IPS-NIHi11 (cell line): ENCODE results near the gene GIT2.
"Not testable (repeated sequence)": the region's sequence is repeated elsewhere in the genome, so short reads cannot be mapped to it uniquely, and the experiment has no call there.

Experiments used
- DNase-seq: peaks from one replicate; pipeline ENCODE4 v3.0.0; 2012; ENCODE audit warnings: mixed read lengths, low spot score

The GIT2 gene

GRCh38 chr12:109944561-109945359 is 51.4 kb downstream of the GIT2 start:
- DNase-seq = peak; percentile 81

- DNase-seq = no peak
These were observed 52.4 kb downstream of the GIT2 start for GRCh38 chr12:109943811-109944210.

- no peak for DNase-seq
These were observed 55.7 kb downstream of the GIT2 start for GRCh38 chr12:109940339-109940923.

- no peak for DNase-seq
These were observed 56.7 kb downstream of the GIT2 start for GRCh38 chr12:109939504-109939903.

GRCh38 chr12:109938947-109939346 is 57.2 kb downstream of the GIT2 start:
- no peak for DNase-seq

GRCh38 chr12:109937371-109937770 is 58.8 kb downstream of the GIT2 start:
- DNase-seq = no peak

- no peak for DNase-seq
These were observed 62.1 kb downstream of the GIT2 start for GRCh38 chr12:109934026-109934425.

- no peak for DNase-seq
These were observed 63.2 kb downstream of the GIT2 start for GRCh38 chr12:109932878-109933503.

GRCh38 chr12:109931143-109931542 is 65.0 kb downstream of the GIT2 start:
- DNase-seq = no peak

- no peak for DNase-seq
These were observed 66.0 kb downstream of the GIT2 start for GRCh38 chr12:109930028-109930800.

GRCh38 chr12:109929326-109929725 is 66.8 kb downstream of the GIT2 start:
- DNase-seq = not testable (repeated sequence)

- DNase-seq = no peak
These were observed 68.0 kb downstream of the GIT2 start for GRCh38 chr12:109928058-109928656.

- peak; percentile 78 for DNase-seq
These were observed 68.5 kb downstream of the GIT2 start for GRCh38 chr12:109927622-109928021.

GRCh38 chr12:109926488-109927210 is 69.5 kb downstream of the GIT2 start:
- DNase-seq = no peak

- DNase-seq = no peak
These were observed 70.2 kb downstream of the GIT2 start for GRCh38 chr12:109926016-109926415.

- DNase-seq = no peak
These were observed 70.9 kb downstream of the GIT2 start for GRCh38 chr12:109925185-109925840.

- DNase-seq = no peak
These were observed 72.5 kb downstream of the GIT2 start for GRCh38 chr12:109923481-109924245.

GRCh38 chr12:109923038-109923437 is 73.1 kb downstream of the GIT2 start:
- no peak for DNase-seq

GRCh38 chr12:109921982-109922381 is 74.2 kb downstream of the GIT2 start:
- DNase-seq = no peak

- no peak for DNase-seq
These were observed 75.8 kb downstream of the GIT2 start for GRCh38 chr12:109920261-109920780.
